Naive B cell (primary cell): ENCODE data around the gene APIP. TPM values are rescaled to one million over a fixed set of nuclear protein-coding genes. Genes with fewer than 3 reads are reported as not detected.

Experiments used
- ATAC-seq, 2 donors: fragments of 150-1000 bp; cut with Tn5 transposase; 2 replicates each; pipeline ENCODE4 v1.10.0; 2021; ENCODE audit warnings: low read depth in 2 of 2, mild to moderate bottlenecking in 2 of 2, moderate library complexity in 2 of 2
- DNase-seq: peaks from one replicate; pipeline ENCODE4 v3.0.0; 2022
- H3K27ac Mint-ChIP-seq, 6 donors: one replicate each; pipeline ENCODE4 v1.8.0; 2020 to 2022; ENCODE audit warnings: mild to moderate bottlenecking in 6 of 6, mixed read lengths in 6 of 6, moderate library complexity in 5 of 6, inconsistent platforms in 2 of 6
- H3K27me3 Mint-ChIP-seq, 3 donors: one replicate each; pipeline ENCODE4 v1.8.0; 2021 to 2022; ENCODE audit warnings: mixed read lengths in 3 of 3, mild to moderate bottlenecking in 1 of 3
- H3K36me3 Mint-ChIP-seq, 2 donors: one replicate each; pipeline ENCODE4 v1.8.0; 2020 to 2022; ENCODE audit warnings: mixed read lengths in 2 of 2, inconsistent platforms in 1 of 2, mild to moderate bottlenecking in 1 of 2
- H3K4me1 Mint-ChIP-seq, 3 donors: one replicate each; pipeline ENCODE4 v1.8.0; 2020 to 2022; ENCODE audit warnings: mixed read lengths in 3 of 3, inconsistent platforms in 1 of 3, mild to moderate bottlenecking in 1 of 3, moderate library complexity in 1 of 3
- H3K4me3 Mint-ChIP-seq, 8 donors: one replicate each; pipeline ENCODE4 v1.8.0; 2020 to 2022; ENCODE audit warnings: mild to moderate bottlenecking in 8 of 8, mixed read lengths in 8 of 8, moderate library complexity in 8 of 8, inconsistent platforms in 2 of 8
- H3K9me3 Mint-ChIP-seq, 7 donors: one replicate each; pipeline ENCODE4 v1.8.0; 2020 to 2022; ENCODE audit warnings: mixed read lengths in 7 of 7, mild to moderate bottlenecking in 5 of 7, inconsistent platforms in 2 of 7, moderate library complexity in 1 of 7
- polyA plus RNA-seq, 6 donors: library from polyadenylated mRNA; unstranded; fragments of 300-500 nt; fragmentation: Illumina TruSeq; gene quantifications; one replicate each; pipeline ENCODE4 v1.2.3, GENCODE V29; 2021; ENCODE audit warnings: low read depth in 6 of 6

The APIP gene, protein sequence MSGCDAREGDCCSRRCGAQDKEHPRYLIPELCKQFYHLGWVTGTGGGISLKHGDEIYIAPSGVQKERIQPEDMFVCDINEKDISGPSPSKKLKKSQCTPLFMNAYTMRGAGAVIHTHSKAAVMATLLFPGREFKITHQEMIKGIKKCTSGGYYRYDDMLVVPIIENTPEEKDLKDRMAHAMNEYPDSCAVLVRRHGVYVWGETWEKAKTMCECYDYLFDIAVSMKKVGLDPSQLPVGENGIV
- polyA plus RNA-seq, result 10 to 100 TPM; 18.9 to 74.8 (median 22.4) TPM

GRCh38 chr11:34916015-34916842 lies at the start of gene APIP, which contains the start of gene PDHX:
Gene APIP, minus strand, starts transcription at chr11:34916379. Its CDS starts 95 bp downstream, at chr11:34916284.
Gene PDHX, plus strand, starts transcription at chr11:34916618. Its CDS starts 38 bp downstream, at chr11:34916656.
- DNase-seq (peak; percentile 84), ATAC-seq (peak; percentile 78 to 79)
- H3K27ac Mint-ChIP-seq, result peak within 1 kb of the TSS; percentile 97 to 99 (median 97)
- H3K36me3 Mint-ChIP-seq, result peaks cover 0 to 4% of the 10 kb centered on the region in 2 donors
- no peaks in the 10 kb centered on the region for H3K9me3 Mint-ChIP-seq
- H3K4me3 Mint-ChIP-seq, result peak within 1 kb of the TSS; percentile 94 to 98 (median 98)
- peaks cover 30 to 39% (median 35%) of the 10 kb centered on the region in 3 donors for H3K4me1 Mint-ChIP-seq
- H3K27me3 Mint-ChIP-seq, result no peaks in the 10 kb centered on the region

DNA sequence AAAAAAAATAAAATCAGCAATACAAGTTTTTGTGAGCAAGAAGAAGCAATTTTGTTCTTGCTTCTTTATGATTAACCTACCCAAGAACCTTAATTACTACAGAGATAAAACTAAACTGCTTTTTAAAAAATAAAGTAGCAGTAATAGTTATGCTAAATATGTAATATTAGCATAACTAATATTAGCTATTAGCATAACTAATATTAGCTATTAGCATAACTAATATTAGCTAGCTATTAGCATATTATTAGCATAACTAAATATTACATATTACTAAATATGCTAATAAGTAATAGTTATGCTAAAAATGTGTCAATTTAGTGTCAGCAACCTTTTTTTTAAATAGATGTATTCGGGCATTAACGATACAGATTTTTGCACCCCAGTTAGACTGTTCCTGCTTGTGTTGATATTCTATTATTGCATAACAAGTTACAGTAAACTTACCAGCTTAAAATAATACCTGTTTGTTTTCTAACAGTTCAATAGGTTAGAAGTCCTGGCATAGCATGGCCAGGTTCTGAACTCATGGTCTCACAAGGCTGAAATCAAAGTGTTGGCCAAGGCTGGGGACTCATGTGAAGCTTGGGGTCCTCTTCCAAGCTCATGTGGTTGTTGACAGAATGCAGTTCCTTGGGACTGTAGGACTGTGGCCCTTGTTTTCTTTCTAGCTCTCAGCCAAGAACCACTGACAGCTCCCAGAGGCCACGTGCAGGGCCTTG lies 48.6 kb upstream of the APIP start:
- no peak for DNase-seq
- Mint-ChIP-seq H3K4me1 (peaks cover 0 to 4% (median 0%) of the 10 kb centered on the region in 3 donors), H3K9me3 (no peaks in the 10 kb centered on the region), H3K27me3 (no peaks in the 10 kb centered on the region), H3K4me3 (no peak overlapping the region), H3K27ac (no peak overlapping the region), H3K36me3 (peaks cover 15 to 19% of the 10 kb centered on the region in 2 donors)
- ATAC-seq, result no peak

- ATAC-seq, result no peak
- H3K9me3 Mint-ChIP-seq, result no peaks in the 10 kb centered on the region
- peaks cover 0 to 4% (median 0%) of the 10 kb centered on the region in 3 donors for H3K4me1 Mint-ChIP-seq
- H3K27ac Mint-ChIP-seq, result peak overlapping the region in 1 of 6 donors; percentile 30
- DNase-seq, result no peak
- H3K4me3 Mint-ChIP-seq, result no peak overlapping the region
- H3K27me3 Mint-ChIP-seq, result no peaks in the 10 kb centered on the region
- peaks cover 16 to 18% of the 10 kb centered on the region in 2 donors for H3K36me3 Mint-ChIP-seq
Measured at GRCh38 chr11:34963351-34963750, 47.2 kb upstream of the APIP start.

DNA sequence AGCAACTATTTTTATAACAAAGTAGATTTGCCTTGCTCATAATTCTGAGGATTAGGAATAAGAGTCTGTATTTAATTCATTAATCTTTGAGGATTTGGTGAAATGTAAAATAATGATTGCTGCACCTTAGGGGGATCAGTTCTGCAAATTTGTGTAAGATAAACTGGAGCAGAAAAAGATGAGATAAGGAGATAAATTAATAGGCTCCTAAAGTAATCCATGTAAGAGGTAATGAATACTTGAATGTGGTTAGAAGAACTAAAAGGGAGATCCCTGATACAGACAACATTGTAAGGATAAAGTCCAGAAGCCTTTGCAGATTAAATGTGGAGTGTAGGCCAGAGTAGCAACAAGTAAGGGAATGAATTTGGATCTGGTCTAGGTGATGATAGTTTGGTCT lies 45.9 kb upstream of the APIP start:
- Mint-ChIP-seq H3K4me1 (peaks cover 0 to 4% (median 0%) of the 10 kb centered on the region in 3 donors), H3K36me3 (peaks cover 13 to 16% of the 10 kb centered on the region in 2 donors), H3K9me3 (no peaks in the 10 kb centered on the region), H3K27me3 (no peaks in the 10 kb centered on the region), H3K4me3 (no peak overlapping the region), H3K27ac (no peak overlapping the region)
- DNase-seq (no peak), ATAC-seq (no peak)

GRCh38 chr11:34960277-34960676 lies 44.1 kb upstream of the APIP start:
- Mint-ChIP-seq H3K27ac (no peak overlapping the region), H3K4me3 (no peak overlapping the region), H3K4me1 (peaks cover 0 to 4% (median 0%) of the 10 kb centered on the region in 3 donors), H3K9me3 (no peaks in the 10 kb centered on the region), H3K36me3 (peaks cover 8 to 9% of the 10 kb centered on the region in 2 donors), H3K27me3 (no peaks in the 10 kb centered on the region)
- DNase-seq (no peak), ATAC-seq (no peak)

DNA sequence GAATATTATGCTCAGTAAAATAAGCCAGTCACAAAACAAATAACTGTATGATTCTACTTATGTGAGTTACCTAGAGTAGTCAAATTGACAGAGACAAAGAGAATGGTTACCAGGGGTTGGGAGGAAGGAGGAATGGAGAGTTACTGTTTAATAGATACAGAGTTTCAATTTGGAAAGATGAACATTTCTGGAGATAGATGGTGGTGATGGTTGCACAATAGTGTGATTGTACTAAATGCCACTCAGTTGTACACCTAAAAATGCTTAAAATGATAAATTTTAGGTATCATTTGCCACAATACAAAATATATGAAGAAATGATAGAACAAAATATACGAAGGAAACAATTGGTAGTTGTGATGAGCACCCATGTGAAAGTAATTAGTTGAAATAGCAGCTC lies 43.6 kb upstream of the APIP start:
- Mint-ChIP-seq H3K4me1 (peaks cover 3 to 4% (median 3%) of the 10 kb centered on the region in 3 donors), H3K36me3 (peaks cover 8 to 9% of the 10 kb centered on the region in 2 donors)

DNA sequence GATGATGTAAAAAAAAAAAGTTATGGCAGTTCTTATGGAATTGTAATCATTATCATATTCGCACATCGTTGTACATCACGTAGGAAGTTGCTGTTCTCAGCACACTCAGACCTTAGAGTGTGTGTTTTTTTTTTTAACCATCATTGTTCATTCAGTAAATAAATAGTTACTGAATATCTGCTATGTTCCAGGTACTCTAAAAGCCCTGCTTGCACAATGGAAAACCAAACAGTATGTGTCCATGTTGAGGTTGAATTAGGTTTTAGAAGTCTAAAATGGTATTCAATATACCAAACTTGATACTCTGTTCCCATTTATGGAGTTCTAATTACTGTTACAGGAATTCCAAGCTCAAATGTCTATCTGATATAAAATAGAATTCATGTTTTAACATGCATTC lies 41.4 kb upstream of the APIP start:
- no peak for ATAC-seq
- no peaks in the 10 kb centered on the region for H3K9me3 Mint-ChIP-seq
- H3K27ac Mint-ChIP-seq, result peak overlapping the region in 1 of 6 donors; percentile 16
- no peak for DNase-seq
- H3K36me3 Mint-ChIP-seq, result peaks cover 9 to 14% of the 10 kb centered on the region in 2 donors
- peaks cover 0 to 7% (median 6%) of the 10 kb centered on the region in 3 donors for H3K4me1 Mint-ChIP-seq
- no peaks in the 10 kb centered on the region for H3K27me3 Mint-ChIP-seq
- no peak overlapping the region for H3K4me3 Mint-ChIP-seq

More for the DNA sequence above, 43.6 kb upstream of the APIP start:
- Mint-ChIP-seq H3K9me3 (no peaks in the 10 kb centered on the region), H3K4me3 (no peak overlapping the region), H3K27ac (no peak overlapping the region), H3K27me3 (no peaks in the 10 kb centered on the region)
- ATAC-seq (no peak), DNase-seq (no peak)

GRCh38 chr11:34957206-34957605 lies 41.0 kb upstream of the APIP start:
- Mint-ChIP-seq H3K9me3 (no peaks in the 10 kb centered on the region), H3K27ac (peak overlapping the region in 3 of 6 donors; percentile 9 to 25 (median 16)), H3K4me1 (peaks cover 0 to 7% (median 6%) of the 10 kb centered on the region in 3 donors)

GRCh38 chr11:34953955-34954354 lies 37.8 kb upstream of the APIP start:
- H3K27ac Mint-ChIP-seq, result no peak overlapping the region
- ATAC-seq (no peak), DNase-seq (no peak)
- peaks cover 0 to 7% (median 6%) of the 10 kb centered on the region in 3 donors for H3K4me1 Mint-ChIP-seq
- H3K4me3 Mint-ChIP-seq, result no peak overlapping the region
- H3K27me3 Mint-ChIP-seq, result no peaks in the 10 kb centered on the region
- no peaks in the 10 kb centered on the region for H3K9me3 Mint-ChIP-seq
- peaks cover 0 to 11% of the 10 kb centered on the region in 2 donors for H3K36me3 Mint-ChIP-seq

More at GRCh38 chr11:34957206-34957605, 41.0 kb upstream of the APIP start:
- ATAC-seq (no peak), DNase-seq (no peak)
- Mint-ChIP-seq H3K4me3 (no peak overlapping the region), H3K36me3 (peaks cover 9 to 14% of the 10 kb centered on the region in 2 donors), H3K27me3 (no peaks in the 10 kb centered on the region)

GRCh38 chr11:34948696-34949095 lies 32.5 kb upstream of the APIP start:
- H3K27me3 Mint-ChIP-seq, result no peaks in the 10 kb centered on the region
- DNase-seq, result no peak
- H3K27ac Mint-ChIP-seq, result no peak overlapping the region
- no peak for ATAC-seq
- H3K9me3 Mint-ChIP-seq, result peaks cover 0 to 5% (median 0%) of the 10 kb centered on the region in 7 donors
- H3K36me3 Mint-ChIP-seq, result peaks cover 17 to 18% of the 10 kb centered on the region in 2 donors
- no peak overlapping the region for H3K4me3 Mint-ChIP-seq
- peaks cover 0 to 5% (median 0%) of the 10 kb centered on the region in 3 donors for H3K4me1 Mint-ChIP-seq

DNA sequence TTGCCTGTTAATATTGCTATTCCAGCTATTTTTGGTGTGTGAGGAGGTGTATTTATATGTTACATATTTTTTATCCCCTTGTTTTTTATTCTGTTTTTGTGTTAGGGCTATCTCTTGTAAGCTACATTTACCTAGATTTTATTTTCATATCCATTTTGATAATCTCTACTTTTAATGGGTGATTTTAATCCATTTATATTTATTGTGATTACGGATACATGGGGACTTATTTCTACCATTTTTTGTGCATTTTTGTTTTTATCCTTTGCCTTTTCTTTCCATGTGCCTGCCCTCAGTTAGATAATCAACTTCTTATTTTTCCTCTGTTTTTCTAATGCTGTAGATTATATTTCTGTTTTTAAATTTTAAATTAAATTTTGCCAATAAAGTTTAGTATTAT lies 28.5 kb upstream of the APIP start:
- no peak for DNase-seq
- Mint-ChIP-seq H3K9me3 (peaks cover 0 to 5% (median 0%) of the 10 kb centered on the region in 7 donors), H3K27ac (no peak overlapping the region), H3K36me3 (peaks cover 14 to 23% of the 10 kb centered on the region in 2 donors), H3K4me1 (peaks cover 6 to 14% (median 9%) of the 10 kb centered on the region in 3 donors), H3K27me3 (no peaks in the 10 kb centered on the region), H3K4me3 (no peak overlapping the region)
- no peak for ATAC-seq

- Mint-ChIP-seq H3K36me3 (peaks cover 9 to 23% of the 10 kb centered on the region in 2 donors), H3K27me3 (no peaks in the 10 kb centered on the region), H3K27ac (peak overlapping the region in 1 of 6 donors; percentile 79), H3K9me3 (peaks cover 0 to 5% (median 0%) of the 10 kb centered on the region in 7 donors), H3K4me3 (peak overlapping the region in 1 of 8 donors; percentile 20), H3K4me1 (peaks cover 13 to 22% (median 17%) of the 10 kb centered on the region in 3 donors)
- no peak for ATAC-seq
- no peak for DNase-seq
Measured at GRCh38 chr11:34941688-34942087, 25.5 kb upstream of the APIP start.
